AML-193 (cell line): ENCODE data around the gene THSD4.

ENCODE experiments used
- DNase-seq, 2 experiments: peaks; one replicate each; lab custom pipeline; 2025; lab: John Stamatoyannopoulos, UW

The THSD4 gene

GRCh38 chr15:71784719-71785118, 669.4 kb downstream of the THSD4 start:
- DNase-seq: no peak

GRCh38 chr15:71785996-71786395, 670.7 kb downstream of the THSD4 start:
- DNase-seq: no peak

GRCh38 chr15:71786673-71787072, 671.4 kb downstream of the THSD4 start:
- no peak for DNase-seq

- DNase-seq: no peak
These were observed 673.6 kb downstream of the THSD4 start for GRCh38 chr15:71788646-71789579.

- DNase-seq: no peak
These were observed 674.3 kb downstream of the THSD4 start for GRCh38 chr15:71789616-71790015.

- no peak for DNase-seq
These were observed 674.8 kb downstream of the THSD4 start for GRCh38 chr15:71790081-71790480.

- DNase-seq: no peak
These were observed 676.7 kb downstream of the THSD4 start for GRCh38 chr15:71791975-71792374.

GRCh38 chr15:71792521-71792920, 677.2 kb downstream of the THSD4 start:
- DNase-seq: no peak

GRCh38 chr15:71798641-71799040, 683.4 kb downstream of the THSD4 start:
- no peak for DNase-seq

- DNase-seq: no peak
These were observed 684.9 kb downstream of the THSD4 start for GRCh38 chr15:71800190-71800589.

GRCh38 chr15:71800835-71801745, 685.8 kb downstream of the THSD4 start:
- DNase-seq: peak; percentile 42 to 51

- DNase-seq: no peak
These were observed 686.8 kb downstream of the THSD4 start for GRCh38 chr15:71801935-71802655.

GRCh38 chr15:71802770-71803169, 687.5 kb downstream of the THSD4 start:
- DNase-seq: no peak

- no peak for DNase-seq
These were observed 689.0 kb downstream of the THSD4 start for GRCh38 chr15:71804226-71804625.

GRCh38 chr15:71804695-71805470, 689.6 kb downstream of the THSD4 start:
- DNase-seq: no peak

GRCh38 chr15:71806452-71806931, 691.2 kb downstream of the THSD4 start:
- DNase-seq: no peak

- no peak for DNase-seq
These were observed 691.9 kb downstream of the THSD4 start for GRCh38 chr15:71807125-71807629.

- DNase-seq: no peak
These were observed 692.4 kb downstream of the THSD4 start for GRCh38 chr15:71807691-71808091.

GRCh38 chr15:71808311-71809020, 693.2 kb downstream of the THSD4 start:
- no peak for DNase-seq

- no peak for DNase-seq
These were observed 694.1 kb downstream of the THSD4 start for GRCh38 chr15:71809346-71809745.
